ENCODE results near the gene KDELR3.

KDELR3 gene

GRCh38 chr22:38427465-38427864, 40.4 kb upstream of the KDELR3 start:
- no peak for TF ChIP-seq PAX5 (IDR thresholded peaks at IDR 0.05; ENCODE audit: insufficient read depth, low read length, severe bottlenecking)
- no peak for TF ChIP-seq POLR2AphosphoS5 (IDR thresholded peaks at IDR 0.05; ENCODE audit: low read depth, low read length)
- no peak for TF ChIP-seq POLR2A (IDR thresholded peaks at IDR 0.05; ENCODE audit: low read depth, low read length)
- TF ChIP-seq TAF1 (IDR thresholded peaks at IDR 0.05; ENCODE audit: low read depth, low read length) = no peak
- TF ChIP-seq POU2F2 (IDR thresholded peaks at IDR 0.05; ENCODE audit: low read depth, low read length) = no peak
- no peak for TF ChIP-seq SPI1 (IDR thresholded peaks at IDR 0.05; ENCODE audit: low read depth, low read length)
- DNase-seq (ENCODE audit: insufficient read length, low spot score) (no peak), FAIRE-seq (no peak)

GRCh38 chr22:38427940-38428339, 40.0 kb upstream of the KDELR3 start:
- no peak for FAIRE-seq
- TF ChIP-seq POU2F2 (IDR thresholded peaks at IDR 0.05; ENCODE audit: low read depth, low read length) = no peak
- no peak for TF ChIP-seq TAF1 (IDR thresholded peaks at IDR 0.05; ENCODE audit: low read depth, low read length)
- no peak for TF ChIP-seq POLR2A (IDR thresholded peaks at IDR 0.05; ENCODE audit: low read depth, low read length)
- TF ChIP-seq SPI1 (IDR thresholded peaks at IDR 0.05; ENCODE audit: low read depth, low read length) = no peak
- TF ChIP-seq PAX5 (IDR thresholded peaks at IDR 0.05; ENCODE audit: insufficient read depth, low read length, severe bottlenecking) = no peak
- no peak for DNase-seq (ENCODE audit: insufficient read length, low spot score)

GRCh38 chr22:38428714-38429113, 39.2 kb upstream of the KDELR3 start:
- no peak for DNase-seq (ENCODE audit: insufficient read length, low spot score)
- no peak for FAIRE-seq
- no peak for TF ChIP-seq TAF1 (IDR thresholded peaks at IDR 0.05; ENCODE audit: low read depth, low read length)
- no peak for TF ChIP-seq POLR2AphosphoS5 (IDR thresholded peaks at IDR 0.05; ENCODE audit: low read depth, low read length)
- TF ChIP-seq SPI1 (IDR thresholded peaks at IDR 0.05; ENCODE audit: low read depth, low read length) = no peak
- no peak for TF ChIP-seq PAX5 (IDR thresholded peaks at IDR 0.05; ENCODE audit: insufficient read depth, low read length, severe bottlenecking)
- no peak for TF ChIP-seq POU2F2 (IDR thresholded peaks at IDR 0.05; ENCODE audit: low read depth, low read length)
- no peak for TF ChIP-seq POLR2A (IDR thresholded peaks at IDR 0.05; ENCODE audit: low read depth, low read length)

- FAIRE-seq (no peak), DNase-seq (ENCODE audit: insufficient read length, low spot score) (no peak)
- no peak for TF ChIP-seq POLR2AphosphoS5 (IDR thresholded peaks at IDR 0.05; ENCODE audit: low read depth, low read length)
- no peak for TF ChIP-seq PAX5 (IDR thresholded peaks at IDR 0.05; ENCODE audit: insufficient read depth, low read length, severe bottlenecking)
Observed at GRCh38 chr22:38429499-38430068, 38.3 kb upstream of the KDELR3 start.

GRCh38 chr22:38431266-38432010, 36.5 kb upstream of the KDELR3 start:
- FAIRE-seq = no peak
- DNase-seq (ENCODE audit: insufficient read length, low spot score) = no peak
- TF ChIP-seq SPI1 (IDR thresholded peaks at IDR 0.05; ENCODE audit: low read depth, low read length) (no peak), POLR2AphosphoS5 (IDR thresholded peaks at IDR 0.05; ENCODE audit: low read depth, low read length) (no peak), POLR2A (IDR thresholded peaks at IDR 0.05; ENCODE audit: low read depth, low read length) (no peak), TAF1 (IDR thresholded peaks at IDR 0.05; ENCODE audit: low read depth, low read length) (no peak), PAX5 (IDR thresholded peaks at IDR 0.05; ENCODE audit: insufficient read depth, low read length, severe bottlenecking) (no peak), POU2F2 (IDR thresholded peaks at IDR 0.05; ENCODE audit: low read depth, low read length) (no peak)

- no peak for FAIRE-seq
Observed at GRCh38 chr22:38432264-38432663, 35.6 kb upstream of the KDELR3 start.

GRCh38 chr22:38433871-38434270, 34.0 kb upstream of the KDELR3 start:
- no peak for FAIRE-seq
- DNase-seq (ENCODE audit: insufficient read length, low spot score) = no peak
- no peak for TF ChIP-seq POLR2A (IDR thresholded peaks at IDR 0.05; ENCODE audit: low read depth, low read length)
- no peak for TF ChIP-seq POLR2AphosphoS5 (IDR thresholded peaks at IDR 0.05; ENCODE audit: low read depth, low read length)

More at GRCh38 chr22:38432264-38432663, 35.6 kb upstream of the KDELR3 start:
- no peak for DNase-seq (ENCODE audit: insufficient read length, low spot score)
- TF ChIP-seq SPI1 (IDR thresholded peaks at IDR 0.05; ENCODE audit: low read depth, low read length) (no peak), POU2F2 (IDR thresholded peaks at IDR 0.05; ENCODE audit: low read depth, low read length) (no peak), POLR2A (IDR thresholded peaks at IDR 0.05; ENCODE audit: low read depth, low read length) (no peak), POLR2AphosphoS5 (IDR thresholded peaks at IDR 0.05; ENCODE audit: low read depth, low read length) (no peak), PAX5 (IDR thresholded peaks at IDR 0.05; ENCODE audit: insufficient read depth, low read length, severe bottlenecking) (no peak), TAF1 (IDR thresholded peaks at IDR 0.05; ENCODE audit: low read depth, low read length) (no peak)

- no peak for DNase-seq (ENCODE audit: insufficient read length, low spot score)
Observed at GRCh38 chr22:38435010-38435409, 32.9 kb upstream of the KDELR3 start.

GRCh38 chr22:38435965-38436364, 31.9 kb upstream of the KDELR3 start:
- no peak for TF ChIP-seq POLR2AphosphoS5 (IDR thresholded peaks at IDR 0.05; ENCODE audit: low read depth, low read length)
- TF ChIP-seq TAF1 (IDR thresholded peaks at IDR 0.05; ENCODE audit: low read depth, low read length) = no peak
- no peak for TF ChIP-seq POLR2A (IDR thresholded peaks at IDR 0.05; ENCODE audit: low read depth, low read length)
- TF ChIP-seq POU2F2 (IDR thresholded peaks at IDR 0.05; ENCODE audit: low read depth, low read length) = no peak
- no peak for TF ChIP-seq PAX5 (IDR thresholded peaks at IDR 0.05; ENCODE audit: insufficient read depth, low read length, severe bottlenecking)
- TF ChIP-seq SPI1 (IDR thresholded peaks at IDR 0.05; ENCODE audit: low read depth, low read length) = no peak
- no peak for FAIRE-seq
- no peak for DNase-seq (ENCODE audit: insufficient read length, low spot score)

More at GRCh38 chr22:38435010-38435409, 32.9 kb upstream of the KDELR3 start:
- TF ChIP-seq TAF1 (IDR thresholded peaks at IDR 0.05; ENCODE audit: low read depth, low read length) = no peak
- no peak for TF ChIP-seq SPI1 (IDR thresholded peaks at IDR 0.05; ENCODE audit: low read depth, low read length)
- no peak for TF ChIP-seq POLR2A (IDR thresholded peaks at IDR 0.05; ENCODE audit: low read depth, low read length)
- TF ChIP-seq PAX5 (IDR thresholded peaks at IDR 0.05; ENCODE audit: insufficient read depth, low read length, severe bottlenecking) = no peak
- TF ChIP-seq POU2F2 (IDR thresholded peaks at IDR 0.05; ENCODE audit: low read depth, low read length) = no peak
- no peak for TF ChIP-seq POLR2AphosphoS5 (IDR thresholded peaks at IDR 0.05; ENCODE audit: low read depth, low read length)
- no peak for FAIRE-seq
